Neutrophil (primary cell): ENCODE data around the gene HNF4A.

ENCODE experiments used
- H3K27ac ChIP-seq: fragments of 200-600 bp; sonication (generic); 2 replicates; pipeline ENCODE4 v1.5.1; 2016; ENCODE audit warnings: mild to moderate bottlenecking, moderate library complexity
- H3K27me3 ChIP-seq: fragments of 200-600 bp; sonication (generic); 2 replicates; pipeline ENCODE4 v1.6.0; 2016; ENCODE audit warnings: mild to moderate bottlenecking
- H3K36me3 ChIP-seq: fragments of 200-600 bp; sonication (generic); 2 replicates; pipeline ENCODE4 v1.5.1; 2017
- H3K4me1 ChIP-seq, 2 experiments: fragments of 200-600 bp in 1 of 2; sonication (generic) in 1 of 2; 1 replicate in 1 of 2; 2 replicates in 1 of 2; pipeline versions ENCODE4 v1.5.1 to v1.6.1; 2013 to 2016; ENCODE audit warnings: low read depth in 1 of 2, low read length in 1 of 2, mild to moderate bottlenecking in 1 of 2, moderate library complexity in 1 of 2; ENCODE audit not compliant: control insufficient read depth in 1 of 2, insufficient read depth in 1 of 2
- H3K4me3 ChIP-seq, 2 experiments: fragments of 200-600 bp in 1 of 2; sonication (generic) in 1 of 2; 1 replicate in 1 of 2; 2 replicates in 1 of 2; pipeline ENCODE4 v1.5.1; 2013 to 2016; ENCODE audit warnings: low read depth in 1 of 2, low read length in 1 of 2, mild to moderate bottlenecking in 1 of 2, moderate library complexity in 1 of 2
- H3K9me3 ChIP-seq: fragments of 200-600 bp; sonication (generic); 2 replicates; pipeline ENCODE4 v1.5.1; 2016
- TF ChIP-seq, protein P1 (sequence below): fragments of 200-600 bp; sonication (generic); IDR thresholded peaks from 2 replicates; pipeline ENCODE4 v1.5.1; 2016; ENCODE audit warnings: antibody characterized with exemption

The HNF4A gene

GRCh38 chr20:44393608-44394451, 38.3 kb downstream of the HNF4A start:
- Histone ChIP-seq H3K27me3 (peaks cover 12% of the 10 kb centered on the region), H3K4me3 (no peak overlapping the region), H3K9me3 (no peaks in the 10 kb centered on the region), H3K36me3 (no peaks in the 10 kb centered on the region), H3K4me1 (no peaks in the 10 kb centered on the region), H3K27ac (no peak overlapping the region)
- TF ChIP-seq, protein P1, sequence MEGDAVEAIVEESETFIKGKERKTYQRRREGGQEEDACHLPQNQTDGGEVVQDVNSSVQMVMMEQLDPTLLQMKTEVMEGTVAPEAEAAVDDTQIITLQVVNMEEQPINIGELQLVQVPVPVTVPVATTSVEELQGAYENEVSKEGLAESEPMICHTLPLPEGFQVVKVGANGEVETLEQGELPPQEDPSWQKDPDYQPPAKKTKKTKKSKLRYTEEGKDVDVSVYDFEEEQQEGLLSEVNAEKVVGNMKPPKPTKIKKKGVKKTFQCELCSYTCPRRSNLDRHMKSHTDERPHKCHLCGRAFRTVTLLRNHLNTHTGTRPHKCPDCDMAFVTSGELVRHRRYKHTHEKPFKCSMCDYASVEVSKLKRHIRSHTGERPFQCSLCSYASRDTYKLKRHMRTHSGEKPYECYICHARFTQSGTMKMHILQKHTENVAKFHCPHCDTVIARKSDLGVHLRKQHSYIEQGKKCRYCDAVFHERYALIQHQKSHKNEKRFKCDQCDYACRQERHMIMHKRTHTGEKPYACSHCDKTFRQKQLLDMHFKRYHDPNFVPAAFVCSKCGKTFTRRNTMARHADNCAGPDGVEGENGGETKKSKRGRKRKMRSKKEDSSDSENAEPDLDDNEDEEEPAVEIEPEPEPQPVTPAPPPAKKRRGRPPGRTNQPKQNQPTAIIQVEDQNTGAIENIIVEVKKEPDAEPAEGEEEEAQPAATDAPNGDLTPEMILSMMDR: no peak

- Histone ChIP-seq H3K27me3 (peaks cover 7% of the 10 kb centered on the region), H3K4me1 (no peaks in the 10 kb centered on the region), H3K27ac (no peak overlapping the region), H3K4me3 (no peak overlapping the region), H3K9me3 (no peaks in the 10 kb centered on the region), H3K36me3 (no peaks in the 10 kb centered on the region)
- TF ChIP-seq, protein P1: no peak
These were observed 38.9 kb downstream of the HNF4A start for GRCh38 chr20:44394452-44394701.

- Histone ChIP-seq H3K9me3 (no peaks in the 10 kb centered on the region), H3K4me3 (no peak overlapping the region), H3K27me3 (peaks cover 2% of the 10 kb centered on the region), H3K27ac (no peak overlapping the region), H3K4me1 (no peaks in the 10 kb centered on the region), H3K36me3 (no peaks in the 10 kb centered on the region)
- TF ChIP-seq, protein P1: no peak
These were observed 39.4 kb downstream of the HNF4A start for GRCh38 chr20:44394702-44395460.

DNA sequence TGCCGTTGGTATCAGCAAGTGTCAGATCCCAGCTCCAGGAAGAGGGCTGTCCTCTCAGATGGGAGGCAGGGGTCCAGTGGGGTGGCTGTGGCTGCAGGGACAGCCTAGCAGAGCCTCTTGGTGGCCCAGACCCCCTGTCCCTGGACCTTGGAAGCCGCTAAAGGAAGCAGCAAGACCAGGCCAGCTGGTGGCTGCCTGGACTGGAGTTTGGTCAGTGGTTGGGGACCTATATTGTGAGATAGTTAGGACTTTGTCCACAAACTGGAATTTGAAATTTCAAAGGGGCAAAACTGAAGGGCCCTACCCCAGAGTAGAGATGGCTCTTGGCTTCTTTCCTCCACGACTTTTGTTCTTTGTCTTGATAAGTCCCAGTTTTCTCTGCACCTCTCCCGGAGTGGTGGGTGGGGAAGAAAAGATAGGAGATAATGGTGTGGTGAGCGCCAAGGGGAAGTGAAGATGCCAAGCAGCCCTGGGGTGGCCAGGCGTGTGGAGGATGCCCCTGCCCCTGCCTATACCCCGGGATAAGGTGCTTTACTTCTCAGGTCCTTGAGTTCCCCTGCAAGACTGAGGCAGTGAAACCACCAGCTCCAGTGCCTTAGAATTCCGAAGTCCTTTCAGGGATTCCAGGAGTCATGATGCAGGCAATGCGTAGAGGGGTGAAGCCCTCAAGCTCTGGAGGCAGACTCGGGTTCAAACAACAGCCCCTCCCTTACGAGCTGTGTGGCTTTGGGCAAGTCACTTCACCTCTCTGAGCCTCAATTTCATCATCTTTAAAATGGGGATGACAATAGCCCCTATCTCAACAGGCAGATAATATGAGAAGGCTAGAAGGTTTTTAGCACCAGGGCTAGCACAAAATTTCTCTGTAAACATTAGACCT, 40.2 kb downstream of the HNF4A start:
- H3K9me3 ChIP-seq: no peaks in the 10 kb centered on the region
- TF ChIP-seq, protein P1: no peak
- H3K27ac ChIP-seq: no peak overlapping the region
- no peaks in the 10 kb centered on the region for H3K4me1 ChIP-seq
- H3K36me3 ChIP-seq: no peaks in the 10 kb centered on the region
- H3K4me3 ChIP-seq: no peak overlapping the region
- H3K27me3 ChIP-seq: no peaks in the 10 kb centered on the region

DNA sequence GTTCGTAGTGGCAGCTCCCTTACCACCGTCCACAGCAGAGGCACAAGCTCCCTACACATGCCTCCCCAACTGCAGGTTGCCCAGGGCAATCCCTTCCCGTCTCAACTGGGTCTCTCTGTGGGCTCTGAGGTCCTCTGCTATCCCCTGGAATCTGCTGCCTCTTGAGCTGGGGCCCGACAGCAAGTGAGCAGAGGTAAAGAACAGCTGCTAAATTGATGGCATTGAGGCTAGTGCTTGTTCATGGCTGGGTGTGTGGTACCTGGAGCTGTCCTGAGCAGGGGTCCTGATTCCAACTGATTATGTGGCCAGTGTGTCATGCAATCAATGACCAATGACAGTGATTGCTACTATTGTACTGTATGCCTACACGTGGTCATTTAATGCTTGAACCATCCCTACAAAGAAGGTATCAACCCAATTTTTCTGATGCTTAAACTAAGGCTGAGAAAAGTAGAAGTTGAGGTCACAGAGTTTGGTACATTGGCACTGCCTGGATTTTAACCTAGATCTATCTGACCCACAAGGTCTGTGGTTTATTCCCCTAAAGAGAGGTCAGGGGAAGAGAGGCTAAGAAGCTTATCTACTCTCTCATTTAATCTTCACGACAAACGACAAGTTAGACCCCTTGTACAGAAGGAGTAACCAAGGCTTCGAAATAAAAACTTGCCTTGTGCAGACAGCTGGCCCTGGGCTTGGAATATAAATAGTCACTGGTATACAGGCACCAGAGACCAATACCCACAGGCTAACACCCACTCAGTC, 41.1 kb downstream of the HNF4A start:
- no peaks in the 10 kb centered on the region for H3K4me1 ChIP-seq
- H3K27ac ChIP-seq: no peak overlapping the region
- H3K9me3 ChIP-seq: no peaks in the 10 kb centered on the region
- no peaks in the 10 kb centered on the region for H3K27me3 ChIP-seq
- no peaks in the 10 kb centered on the region for H3K36me3 ChIP-seq
- H3K4me3 ChIP-seq: no peak overlapping the region
- TF ChIP-seq, protein P1: no peak
